ENCODE measurements around the gene SLC48A1. TPM values are rescaled to one million over a fixed set of nuclear protein-coding genes. Genes with fewer than 3 reads are reported as not detected.
A peak's percentile ranks its signal among the peaks of the same experiment; 100 is the strongest.

Gene SLC48A1
- total and polyA plus RNA-seq, 4 donors, result 16.8 to 31.3 (median 20.7) TPM

DNA sequence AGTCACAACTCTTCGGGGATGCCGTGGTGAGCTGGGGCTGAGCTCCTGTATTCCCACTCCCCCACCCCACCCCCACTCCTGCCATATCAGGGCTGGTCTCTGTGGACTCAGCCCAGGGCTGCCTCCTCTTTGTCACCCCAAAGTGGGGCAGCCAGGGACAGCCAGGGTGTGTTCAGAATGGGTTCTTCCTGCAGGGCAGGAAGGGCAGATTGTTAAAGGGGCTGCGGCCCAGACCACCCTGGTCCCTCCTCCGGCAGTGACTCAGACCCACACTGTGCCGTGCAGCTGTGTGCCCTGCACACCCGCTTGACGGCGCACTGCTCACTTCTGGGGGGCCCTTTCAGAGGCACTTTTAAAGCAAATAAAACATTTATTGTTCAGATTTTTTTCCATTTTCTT, 9.3 kb downstream of the SLC48A1 start:
- no peak overlapping the region for H3K4me3 ChIP-seq
- no peaks in the 10 kb centered on the region for H3K9me3 ChIP-seq (ENCODE audit: control insufficient read depth in 4 of 4, insufficient read depth in 3 of 4, low read length in 3 of 4)
- peaks cover 0 to 7% (median 0%) of the 10 kb centered on the region in 5 donors for H3K4me1 ChIP-seq (ENCODE audit: control insufficient read depth in 5 of 5, insufficient read depth in 5 of 5, low read length in 5 of 5)
- no peaks in the 10 kb centered on the region for H3K27me3 ChIP-seq (ENCODE audit: control insufficient read depth in 3 of 3, insufficient read depth in 3 of 3, low read length in 2 of 3)
- ATAC-seq (ENCODE audit: insufficient read depth, low FRiP score) (no peak), DNase-seq (no peak)
- no peak overlapping the region for H3K9ac ChIP-seq (ENCODE audit: insufficient read depth in 1 of 2, low read length in 2 of 2)
- H3K27ac ChIP-seq (ENCODE audit: low read depth in 1 of 2, low read length in 1 of 2), result peak overlapping the region in 1 of 2 donors; percentile 26
- TF ChIP-seq, protein P1, sequence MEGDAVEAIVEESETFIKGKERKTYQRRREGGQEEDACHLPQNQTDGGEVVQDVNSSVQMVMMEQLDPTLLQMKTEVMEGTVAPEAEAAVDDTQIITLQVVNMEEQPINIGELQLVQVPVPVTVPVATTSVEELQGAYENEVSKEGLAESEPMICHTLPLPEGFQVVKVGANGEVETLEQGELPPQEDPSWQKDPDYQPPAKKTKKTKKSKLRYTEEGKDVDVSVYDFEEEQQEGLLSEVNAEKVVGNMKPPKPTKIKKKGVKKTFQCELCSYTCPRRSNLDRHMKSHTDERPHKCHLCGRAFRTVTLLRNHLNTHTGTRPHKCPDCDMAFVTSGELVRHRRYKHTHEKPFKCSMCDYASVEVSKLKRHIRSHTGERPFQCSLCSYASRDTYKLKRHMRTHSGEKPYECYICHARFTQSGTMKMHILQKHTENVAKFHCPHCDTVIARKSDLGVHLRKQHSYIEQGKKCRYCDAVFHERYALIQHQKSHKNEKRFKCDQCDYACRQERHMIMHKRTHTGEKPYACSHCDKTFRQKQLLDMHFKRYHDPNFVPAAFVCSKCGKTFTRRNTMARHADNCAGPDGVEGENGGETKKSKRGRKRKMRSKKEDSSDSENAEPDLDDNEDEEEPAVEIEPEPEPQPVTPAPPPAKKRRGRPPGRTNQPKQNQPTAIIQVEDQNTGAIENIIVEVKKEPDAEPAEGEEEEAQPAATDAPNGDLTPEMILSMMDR (IDR thresholded peaks at IDR 0.05; ENCODE audit: control extremely low read depth, extremely low read depth), result no peak
- WGBS, 2 donors, result 69 to 71% methylated on average over 8 of the region's 8 CpGs
- peaks cover 11 to 61% (median 29%) of the 10 kb centered on the region in 4 donors for H3K36me3 ChIP-seq (ENCODE audit: control insufficient read depth in 4 of 4, insufficient read depth in 4 of 4, low read length in 4 of 4)

DNA sequence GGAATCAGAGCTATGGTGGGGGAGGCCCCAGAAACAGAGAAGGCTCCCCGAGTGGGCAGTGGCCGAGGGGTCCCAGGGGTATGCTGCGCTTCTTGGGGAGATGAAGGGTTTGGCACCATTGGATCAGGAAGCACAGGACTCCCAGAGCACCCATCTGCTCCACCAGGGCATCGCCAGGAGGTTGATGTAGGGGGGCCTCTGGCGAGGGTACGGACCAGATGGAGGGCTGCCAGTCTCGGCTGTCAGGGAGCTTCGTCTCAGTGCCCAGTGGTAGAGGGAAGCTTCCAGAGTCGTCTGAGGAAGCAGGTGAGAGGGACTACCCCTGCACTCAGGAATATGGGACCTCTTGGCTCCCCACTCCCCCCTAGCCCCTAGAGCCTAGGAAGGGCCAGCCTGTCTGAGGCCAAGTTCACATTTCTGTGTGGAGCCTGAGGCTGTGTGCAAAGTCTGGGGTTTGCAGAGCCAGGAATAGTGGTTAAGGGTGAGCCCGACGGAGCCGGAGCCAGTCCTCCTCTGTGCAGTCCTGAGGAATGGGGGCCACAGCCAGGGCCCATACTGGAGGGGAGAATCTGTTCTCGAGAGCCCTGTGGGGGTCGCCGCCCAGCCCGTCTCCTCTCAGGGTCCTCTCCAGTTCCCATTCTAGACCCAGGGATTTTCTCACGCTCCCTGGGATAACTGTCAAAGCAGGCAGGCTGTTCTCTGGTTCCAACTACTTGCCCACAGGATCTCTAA, 10.2 kb downstream of the SLC48A1 start:
- Histone ChIP-seq H3K9ac (ENCODE audit: insufficient read depth in 1 of 2, low read length in 2 of 2) (no peak overlapping the region), H3K4me3 (no peak overlapping the region), H3K36me3 (ENCODE audit: control insufficient read depth in 4 of 4, insufficient read depth in 4 of 4, low read length in 4 of 4) (peaks cover 11 to 69% (median 37%) of the 10 kb centered on the region in 4 donors), H3K9me3 (ENCODE audit: control insufficient read depth in 4 of 4, insufficient read depth in 3 of 4, low read length in 3 of 4) (no peaks in the 10 kb centered on the region), H3K27ac (ENCODE audit: low read depth in 1 of 2, low read length in 1 of 2) (no peak overlapping the region), H3K4me1 (ENCODE audit: control insufficient read depth in 5 of 5, insufficient read depth in 5 of 5, low read length in 5 of 5) (peaks cover 0 to 2% (median 0%) of the 10 kb centered on the region in 5 donors), H3K27me3 (ENCODE audit: control insufficient read depth in 3 of 3, insufficient read depth in 3 of 3, low read length in 2 of 3) (no peaks in the 10 kb centered on the region)
- WGBS, 2 donors, result 83 to 86% methylated on average over 17 of the region's 17 CpGs
- TF ChIP-seq, protein P1 (IDR thresholded peaks at IDR 0.05; ENCODE audit: control extremely low read depth, extremely low read depth), result no peak
- no peak for DNase-seq
- no peak for ATAC-seq (ENCODE audit: insufficient read depth, low FRiP score)

DNA sequence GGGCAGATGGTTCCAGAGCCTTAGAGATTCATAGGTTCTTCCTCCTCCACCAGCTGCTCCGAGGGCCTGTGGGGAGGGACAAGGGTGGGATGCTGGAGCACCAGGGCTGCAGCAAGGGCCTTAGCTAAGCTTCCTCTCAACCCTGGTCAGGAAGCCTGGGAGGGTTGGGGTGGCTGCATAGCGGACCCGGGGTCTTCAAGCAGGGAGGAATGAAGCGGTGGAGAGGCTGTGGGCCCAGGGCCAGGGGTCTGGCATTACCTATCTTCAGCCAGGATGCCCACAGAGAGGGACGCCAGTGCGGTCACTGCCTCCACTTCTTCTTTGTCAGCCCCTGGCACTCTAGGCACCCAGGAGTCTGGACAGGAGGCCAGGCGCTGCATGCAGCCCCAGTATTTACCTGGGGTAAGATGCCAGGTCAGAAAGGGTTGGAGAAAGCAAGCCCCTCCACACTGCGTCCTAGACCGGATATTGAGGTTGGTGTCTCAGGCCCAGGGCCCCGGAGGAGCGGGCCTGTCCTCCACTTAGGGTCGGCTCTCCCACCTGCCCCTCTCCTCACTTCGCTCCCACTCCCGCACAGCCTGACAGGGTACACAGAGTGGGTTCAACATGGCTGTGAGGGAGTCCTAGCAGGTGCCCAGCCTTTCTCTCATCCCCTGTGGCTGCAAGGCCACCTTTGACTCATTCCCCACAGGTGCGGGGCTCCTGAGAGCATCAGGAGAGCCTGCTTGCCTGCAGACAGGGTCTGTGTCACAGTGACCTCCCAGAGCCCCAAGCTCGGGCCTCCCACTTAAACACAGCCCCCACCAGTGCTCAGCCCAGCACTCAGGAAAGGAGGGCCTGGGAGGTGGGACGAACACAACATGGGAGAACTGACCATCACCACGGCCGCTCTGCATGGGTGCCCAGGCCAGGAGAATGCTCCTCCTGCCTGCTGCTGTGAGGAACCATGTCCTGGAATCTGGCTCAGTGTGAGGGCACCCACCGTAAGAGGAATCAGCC, 11.1 kb downstream of the SLC48A1 start:
- ATAC-seq (ENCODE audit: insufficient read depth, low FRiP score) (no peak), DNase-seq (no peak)
- TF ChIP-seq, protein P1 (IDR thresholded peaks at IDR 0.05; ENCODE audit: control extremely low read depth, extremely low read depth), result no peak
- no peak overlapping the region for H3K9ac ChIP-seq (ENCODE audit: insufficient read depth in 1 of 2, low read length in 2 of 2)
- no peaks in the 10 kb centered on the region for H3K4me1 ChIP-seq (ENCODE audit: control insufficient read depth in 5 of 5, insufficient read depth in 5 of 5, low read length in 5 of 5)
- peaks cover 11 to 77% (median 43%) of the 10 kb centered on the region in 4 donors for H3K36me3 ChIP-seq (ENCODE audit: control insufficient read depth in 4 of 4, insufficient read depth in 4 of 4, low read length in 4 of 4)
- no peak overlapping the region for H3K27ac ChIP-seq (ENCODE audit: low read depth in 1 of 2, low read length in 1 of 2)
- H3K4me3 ChIP-seq, result no peak overlapping the region
- no peaks in the 10 kb centered on the region for H3K27me3 ChIP-seq (ENCODE audit: control insufficient read depth in 3 of 3, insufficient read depth in 3 of 3, low read length in 2 of 3)
- WGBS, 2 donors, result 90 to 91% methylated on average over 20 of the region's 20 CpGs
- no peaks in the 10 kb centered on the region for H3K9me3 ChIP-seq (ENCODE audit: control insufficient read depth in 4 of 4, insufficient read depth in 3 of 4, low read length in 3 of 4)
